Epidermal melanocyte (primary cell): ENCODE data around the gene MC1R.
"Not testable (repeated sequence)": the region's sequence is repeated elsewhere in the genome, so short reads cannot be mapped to it uniquely, and the experiment has no call there.

Experiments
- DNase-seq: peaks from one replicate; pipeline ENCODE4 v3.0.0; 2011; ENCODE audit warnings: low spot score; ENCODE audit not compliant: insufficient read length

MC1R gene

GRCh38 chr16:89934611-89935553, 16.2 kb downstream of the MC1R start:
- no peak for DNase-seq

DNA sequence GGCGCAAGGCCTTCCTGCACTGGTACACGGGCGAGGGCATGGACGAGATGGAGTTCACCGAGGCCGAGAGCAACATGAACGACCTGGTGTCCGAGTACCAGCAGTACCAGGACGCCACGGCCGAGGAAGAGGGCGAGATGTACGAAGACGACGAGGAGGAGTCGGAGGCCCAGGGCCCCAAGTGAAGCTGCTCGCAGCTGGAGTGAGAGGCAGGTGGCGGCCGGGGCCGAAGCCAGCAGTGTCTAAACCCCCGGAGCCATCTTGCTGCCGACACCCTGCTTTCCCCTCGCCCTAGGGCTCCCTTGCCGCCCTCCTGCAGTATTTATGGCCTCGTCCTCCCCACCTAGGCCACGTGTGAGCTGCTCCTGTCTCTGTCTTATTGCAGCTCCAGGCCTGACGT, 17.0 kb downstream of the MC1R start:
- not testable (repeated sequence) for DNase-seq

- no peak for DNase-seq
These were observed 17.4 kb downstream of the MC1R start for GRCh38 chr16:89936034-89936433.

GRCh38 chr16:89936508-89936907, 17.8 kb downstream of the MC1R start:
- DNase-seq = no peak

DNA sequence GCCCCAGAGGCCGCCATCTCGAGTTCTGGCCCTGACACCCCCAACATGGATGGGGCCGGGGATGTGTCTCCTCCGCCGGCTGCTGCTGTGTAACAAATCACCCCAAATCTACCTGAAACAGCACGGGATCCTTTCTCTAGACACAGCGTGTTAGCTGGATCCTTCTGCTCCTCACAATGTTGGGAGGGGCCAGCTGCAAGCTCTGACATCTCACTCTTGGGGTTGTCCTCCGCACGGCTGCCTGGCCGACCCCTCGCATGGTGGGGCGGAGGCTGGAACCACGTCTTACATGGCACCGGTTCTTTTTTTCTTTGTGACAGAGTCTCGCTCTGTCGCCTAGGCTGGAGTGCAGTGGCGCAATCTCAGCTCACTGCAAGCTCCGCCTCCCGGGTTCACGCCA, 18.3 kb downstream of the MC1R start:
- DNase-seq = no peak

DNA sequence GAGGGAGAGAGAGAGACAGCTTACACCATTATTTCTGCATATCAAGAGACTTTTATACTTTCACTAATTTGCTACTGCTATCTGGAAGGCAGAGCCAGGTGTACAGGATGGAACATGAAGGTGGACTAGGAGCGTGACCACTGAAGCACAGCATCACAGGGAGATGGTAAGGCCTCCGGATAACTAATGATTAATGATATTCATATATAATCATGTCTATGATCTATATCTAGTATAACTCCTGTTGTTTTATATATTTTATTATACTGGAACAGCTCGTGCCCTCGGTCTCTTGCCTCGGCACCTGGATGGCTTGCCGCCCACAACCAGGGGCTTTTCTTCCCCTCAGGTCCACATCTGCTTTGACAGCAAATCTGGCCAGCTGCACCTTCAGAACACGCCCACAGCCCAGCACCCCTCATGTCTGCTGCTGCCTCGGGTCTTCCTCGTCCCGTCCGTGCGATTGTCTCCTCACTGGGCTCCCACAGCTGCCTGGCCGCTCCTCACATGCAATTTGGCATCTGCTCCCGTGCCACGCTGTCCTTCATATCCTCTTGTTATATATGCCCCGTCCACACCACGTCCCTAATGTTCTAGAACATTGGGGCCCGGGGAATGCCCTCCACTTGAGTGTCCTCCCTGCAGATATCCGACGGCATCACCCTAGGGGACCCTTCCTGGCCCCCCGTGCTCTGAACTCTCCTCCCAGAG, 19.7 kb downstream of the MC1R start:
- DNase-seq = no peak

DNA sequence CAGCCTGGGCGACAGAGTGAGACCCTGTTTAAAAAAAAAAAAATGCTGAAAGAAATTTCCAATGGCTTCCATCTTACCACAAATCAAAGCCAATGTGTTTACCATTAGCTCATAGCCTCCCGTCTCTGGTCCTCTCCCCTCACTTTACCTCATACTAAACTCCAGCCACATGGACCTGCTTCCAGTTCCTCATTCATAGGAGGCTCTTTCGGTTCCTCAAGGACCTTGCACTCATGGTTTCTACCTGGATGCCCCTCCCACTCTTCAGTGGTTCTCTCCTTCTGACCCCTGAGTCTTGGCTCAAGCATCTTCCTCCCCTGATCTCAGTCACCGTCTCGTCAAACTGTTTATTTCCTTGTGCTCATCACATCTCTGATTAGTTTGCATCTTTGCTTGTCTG, 26.1 kb downstream of the MC1R start:
- DNase-seq = peak; percentile 10

DNA sequence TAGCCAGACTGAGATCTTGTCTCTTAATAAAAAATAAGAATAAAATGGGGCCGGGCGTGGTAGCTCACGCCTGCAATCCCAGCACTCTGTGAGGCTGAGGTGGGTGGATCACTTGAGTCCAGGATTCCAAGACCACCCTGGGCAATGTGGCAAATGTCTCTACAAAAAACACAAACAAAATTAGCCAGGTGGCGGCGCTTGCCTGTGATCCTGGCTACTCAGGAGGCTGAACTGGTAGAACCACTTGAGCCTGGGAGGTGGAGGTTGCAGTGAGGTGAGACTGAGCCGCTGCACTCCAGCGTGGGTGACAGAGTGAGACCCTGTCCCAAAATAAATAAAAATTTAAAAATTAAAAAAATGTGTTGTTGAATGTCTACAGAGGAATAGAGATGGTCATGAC, 27.0 kb downstream of the MC1R start:
- no peak for DNase-seq

- no peak for DNase-seq
These were observed 27.9 kb downstream of the MC1R start for GRCh38 chr16:89946515-89946914.

- DNase-seq = peak; percentile 5
These were observed 30.6 kb downstream of the MC1R start for GRCh38 chr16:89949121-89949742.

GRCh38 chr16:89949756-89950155, 31.1 kb downstream of the MC1R start:
- peak; percentile 11 for DNase-seq

- no peak for DNase-seq
These were observed 32.8 kb downstream of the MC1R start for GRCh38 chr16:89951509-89951908.

DNA sequence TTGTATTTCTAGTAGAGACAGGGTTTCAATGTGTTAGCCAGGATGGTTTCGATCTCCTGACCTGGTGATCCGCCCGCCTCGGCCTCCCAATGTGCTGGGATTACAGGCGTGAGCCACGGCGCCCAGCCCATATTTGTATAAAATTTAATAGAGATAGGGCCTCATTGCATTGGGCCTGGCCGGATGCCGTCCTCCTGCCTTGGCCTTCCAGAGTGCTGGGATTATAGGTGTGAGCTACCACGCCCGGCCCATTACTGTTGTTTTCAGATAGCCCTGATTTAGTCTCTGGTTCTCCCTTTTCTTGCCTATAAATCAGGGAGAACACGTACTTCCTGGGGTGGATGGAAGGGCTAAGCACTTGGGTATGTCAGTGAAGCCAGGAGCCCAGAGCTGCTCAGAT, 33.4 kb downstream of the MC1R start:
- peak; percentile 2 for DNase-seq

- DNase-seq = peak; percentile 4
These were observed 33.9 kb downstream of the MC1R start for GRCh38 chr16:89952551-89952950.

GRCh38 chr16:89953671-89954406, 35.2 kb downstream of the MC1R start:
- DNase-seq = peak; percentile 12

DNA sequence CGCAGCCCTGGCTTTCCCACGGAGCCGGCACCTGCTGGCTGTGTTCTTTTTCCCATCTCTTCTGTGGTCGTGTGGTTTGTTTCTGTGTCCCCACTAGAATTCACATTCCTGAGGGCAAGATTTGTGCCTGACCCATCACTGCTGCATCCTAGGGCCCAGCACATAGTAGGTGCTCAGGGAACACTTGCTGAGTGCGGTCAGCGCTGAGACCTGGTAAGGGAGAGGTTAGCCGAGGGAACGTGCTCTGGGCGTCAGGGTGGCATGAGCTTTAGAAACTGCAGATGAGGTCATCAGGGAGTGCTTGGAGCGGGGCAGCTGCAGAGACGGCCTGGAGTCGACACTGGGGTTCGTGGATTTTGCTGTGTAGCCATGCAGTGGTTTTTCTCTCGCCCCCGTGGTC, 35.8 kb downstream of the MC1R start:
- DNase-seq = no peak

- no peak for DNase-seq
These were observed 36.5 kb downstream of the MC1R start for GRCh38 chr16:89955001-89955685.

DNA sequence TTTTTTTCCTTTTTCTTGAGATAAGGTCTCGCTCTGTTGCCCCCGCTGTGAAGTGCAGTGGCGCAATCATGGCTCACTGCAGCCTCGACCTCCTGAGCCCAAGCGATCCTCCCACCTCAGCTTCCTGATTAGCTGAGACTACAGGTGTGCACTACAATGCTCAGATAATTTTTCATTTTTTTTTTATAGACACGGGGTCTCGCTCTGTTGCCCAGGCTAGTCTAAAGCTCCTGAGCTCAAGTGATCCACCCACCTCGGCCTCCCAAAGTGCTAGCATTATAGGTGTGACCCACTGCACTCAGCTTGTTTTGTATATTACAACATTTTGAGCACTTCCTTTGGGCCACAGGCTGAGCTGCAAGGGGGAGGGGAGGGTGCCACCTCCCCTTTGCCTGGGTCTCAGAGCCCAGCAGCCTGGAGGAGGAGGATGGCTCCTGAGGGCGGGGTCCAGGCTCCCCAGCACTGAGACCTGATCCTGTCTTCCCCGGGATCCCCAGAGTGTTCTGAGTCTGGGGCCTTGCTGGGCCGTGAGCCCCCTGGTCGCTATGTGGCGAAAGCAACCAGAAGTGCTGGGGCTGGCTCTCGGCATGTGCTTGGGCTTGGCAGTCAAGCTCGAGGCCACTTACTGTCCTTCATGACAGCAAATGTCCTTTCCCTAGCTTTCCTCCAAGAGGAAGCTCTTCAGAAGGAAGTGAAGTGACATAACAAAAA, 38.0 kb downstream of the MC1R start:
- peak; percentile 5 for DNase-seq

- peak; percentile 11 for DNase-seq
These were observed 38.6 kb downstream of the MC1R start for GRCh38 chr16:89957216-89957785.

GRCh38 chr16:89958068-89958467, 39.4 kb downstream of the MC1R start:
- DNase-seq = peak; percentile 35
